OCI-M2 (cell line): ENCODE measurements around the gene CD9.

Experiments used
- DNase-seq: peaks from one replicate; lab custom pipeline; 2025; ENCODE audit not compliant: unreplicated experiment; lab: John Stamatoyannopoulos, UW

The CD9 gene

GRCh38 chr12:6273205-6273540 is 73.0 kb downstream of the CD9 start:
- no peak for DNase-seq

GRCh38 chr12:6273541-6274230 is 73.5 kb downstream of the CD9 start:
- no peak for DNase-seq

- DNase-seq, result no peak
Observed at GRCh38 chr12:6274231-6275221, 74.3 kb downstream of the CD9 start.

GRCh38 chr12:6275928-6276887 is 76.0 kb downstream of the CD9 start:
- DNase-seq, result no peak

GRCh38 chr12:6276956-6277620 is 76.9 kb downstream of the CD9 start:
- no peak for DNase-seq

GRCh38 chr12:6277982-6278438 is 77.8 kb downstream of the CD9 start:
- no peak for DNase-seq

- no peak for DNase-seq
Observed at GRCh38 chr12:6278439-6279255, 78.4 kb downstream of the CD9 start.

GRCh38 chr12:6279256-6279628 is 79.0 kb downstream of the CD9 start:
- DNase-seq, result no peak

GRCh38 chr12:6279631-6280030 is 79.4 kb downstream of the CD9 start:
- DNase-seq, result no peak

- DNase-seq, result no peak
Observed at GRCh38 chr12:6280053-6280469, 79.9 kb downstream of the CD9 start.

GRCh38 chr12:6280672-6281071 is 80.5 kb downstream of the CD9 start:
- DNase-seq, result no peak

- DNase-seq, result no peak
Observed at GRCh38 chr12:6281081-6281809, 81.0 kb downstream of the CD9 start.

- DNase-seq, result no peak
Observed at GRCh38 chr12:6282453-6282840, 82.2 kb downstream of the CD9 start.

- no peak for DNase-seq
Observed at GRCh38 chr12:6284273-6284672, 84.1 kb downstream of the CD9 start.

GRCh38 chr12:6285063-6285477 is 84.9 kb downstream of the CD9 start:
- peak; percentile 33 for DNase-seq

GRCh38 chr12:6285532-6286306 is 85.5 kb downstream of the CD9 start:
- no peak for DNase-seq
